Gastrocnemius medialis (tissue), 4 donors: ENCODE data around the gene PSPH. TPM values are rescaled to one million over a fixed set of nuclear protein-coding genes. Genes with fewer than 3 reads are reported as not detected.
"Not testable (repeated sequence)": the region's sequence is repeated elsewhere in the genome, so short reads cannot be mapped to it uniquely, and the experiment has no call there.

Experiments used
- ATAC-seq, 2 donors: fragments of 150-250 bp; one replicate each; pipeline ENCODE4 v1.9.1; 2016
- DNase-seq, 2 donors: peaks; one replicate each; pipeline ENCODE4 v3.0.0-alpha.2; 2019
- H3K27ac ChIP-seq, 4 donors: fragments of 200-600 bp; sonication (generic); 1 replicate in 1 of 4; 2 replicates in 3 of 4; pipeline ENCODE4 v1.5.1; 2016 to 2018; ENCODE audit warnings: mild to moderate bottlenecking in 2 of 4, moderate library complexity in 1 of 4
- H3K27me3 ChIP-seq, 3 donors: fragments of 200-600 bp; sonication (generic) in 2 of 3; 1 replicate in 1 of 3; 2 replicates in 2 of 3; pipeline versions ENCODE4 v1.5.1 to v1.6.0; 2016 to 2019; ENCODE audit warnings: mild to moderate bottlenecking in 1 of 3, moderate library complexity in 1 of 3
- H3K36me3 ChIP-seq, 2 donors: fragments of 200-600 bp; sonication (generic) in 1 of 2; one replicate each; pipeline ENCODE4 v1.5.1; 2017 to 2018
- H3K4me1 ChIP-seq, 2 donors: fragments of 200-600 bp; sonication (generic) in 1 of 2; one replicate each; pipeline ENCODE4 v1.5.1; 2016 to 2017; ENCODE audit warnings: mild to moderate bottlenecking in 2 of 2
- H3K4me3 ChIP-seq, 4 donors: fragments of 200-600 bp; sonication (generic) in 3 of 4; 1 replicate in 1 of 4; 2 replicates in 3 of 4; pipeline ENCODE4 v1.5.1; 2016 to 2019; ENCODE audit warnings: mild to moderate bottlenecking in 2 of 4
- H3K9me3 ChIP-seq, 3 donors: fragments of 200-600 bp; sonication (generic) in 2 of 3; 1 replicate in 1 of 3; 2 replicates in 2 of 3; pipeline ENCODE4 v1.5.1; 2016 to 2019
- CTCF ChIP-seq, 5 experiments: fragments of 450-650 bp in 3 of 5; fragments of 200-600 bp in 2 of 5; sonication (generic) in 2 of 5; IDR thresholded peaks in 4 of 5; conservative IDR thresholded peaks in 1 of 5; 1 replicate in 4 of 5; 2 replicates in 1 of 5; pipeline ENCODE4 v1.5.1; 2016 to 2019; ENCODE audit warnings: antibody characterized with exemption in 5 of 5, mild to moderate bottlenecking in 3 of 5, moderate library complexity in 3 of 5
- POLR2A ChIP-seq, 2 donors: fragments of 450-650 bp; IDR thresholded peaks; one replicate each; pipeline ENCODE4 v1.6.1; 2017; ENCODE audit warnings: antibody characterized with exemption in 2 of 2, mild to moderate bottlenecking in 2 of 2, moderate library complexity in 2 of 2
- in situ Hi-C, 4 donors: fragments of 200-750 bp; cut with MboI; loops; one replicate each; pipeline versions ENCODE4 v1.15.0 to v1.8.0; 2017; ENCODE audit warnings: low sequenced_read_pairs in 4 of 4
- intact Hi-C: fragments of 100-400 bp; cut with DNase I; formaldehyde crosslinking; loops from one replicate; pipeline ENCODE4 v1.15.1; 2023; ENCODE audit warnings: low total_unique reads
- total RNA-seq, 4 donors: library from RNA; depleted of rRNA; stranded (reverse); fragments of >200 nt; gene quantifications; one replicate each; pipeline versions ENCODE4 v1.1.0 to v1.2.3, GENCODE V29; 2016

The PSPH gene
- total RNA-seq: 1 to 10 TPM; 2.1 to 4.7 (median 3.9) TPM

GRCh38 chr7:56051339-56052191 lies at the start of gene PSPH, which contains the start of gene CCT6A:
Gene PSPH, minus strand, starts transcription at chr7:56051444. Its CDS starts 30,232 bp downstream, at chr7:56021212.
Gene CCT6A, plus strand, starts transcription at chr7:56051765. Its CDS starts 84 bp downstream, at chr7:56051849.
- H3K4me1 ChIP-seq: peaks cover 18 to 22% of the 10 kb centered on the region in 2 donors
- no peak for TF ChIP-seq CTCF (IDR thresholded peaks at IDR 0.05 in 4 of 5, conservative IDR thresholded peaks at IDR 0.05 in 1 of 5)
- peak; percentile 88 for TF ChIP-seq POLR2A (IDR thresholded peaks at IDR 0.05)
- intact Hi-C loops: loop anchor here (1.0 to 5.0 kb wide), 5 partner anchors 13 to 164 kb away; partner anchors contain the start of genes CHCHD2, NIPSNAP2, SUMF2 and ZNF713

GRCh38 chr7:56099653-56100052 lies 48.4 kb upstream of the PSPH start:
- TF ChIP-seq POLR2A (IDR thresholded peaks at IDR 0.05) (no peak), CTCF (IDR thresholded peaks at IDR 0.05 in 4 of 5, conservative IDR thresholded peaks at IDR 0.05 in 1 of 5) (no peak)
- H3K27me3 ChIP-seq: no peaks in the 10 kb centered on the region
- no peak overlapping the region for H3K4me3 ChIP-seq
- in situ Hi-C loops (loop anchor here in 1 of 4 donors (25.0 kb wide), 1 partner anchor 462 kb away; no protein-coding TSS in a partner anchor), intact Hi-C loops (loop anchor here (10.0 kb wide), 1 partner anchor 525 kb away; the partner anchor contains the start of gene VOPP1)
- no peak for DNase-seq
- peaks cover 12 to 18% of the 10 kb centered on the region in 2 donors for H3K4me1 ChIP-seq
- ATAC-seq: no peak
- H3K27ac ChIP-seq: no peak overlapping the region
- H3K36me3 ChIP-seq: peaks cover 0 to 51% of the 10 kb centered on the region in 2 donors
- H3K9me3 ChIP-seq: no peaks in the 10 kb centered on the region

More at GRCh38 chr7:56051339-56052191, at the start of gene PSPH, which contains the start of gene CCT6A:
- ATAC-seq (peak; percentile 96 to 97), DNase-seq (peak; percentile 96 to 97)
- H3K9me3 ChIP-seq: no peaks in the 10 kb centered on the region
- peaks cover 0 to 37% of the 10 kb centered on the region in 2 donors for H3K36me3 ChIP-seq
- no peaks in the 10 kb centered on the region for H3K27me3 ChIP-seq
- H3K27ac ChIP-seq: peak within 1 kb of the TSS; percentile 86 to 95 (median 90)
- in situ Hi-C loops: loop anchor here in 1 of 4 donors (25.0 kb wide), 3 partner anchors 89 to 1289 kb away; partner anchors contain the start of genes LANCL2, MRPS17, NIPSNAP2 and SEC61G
- H3K4me3 ChIP-seq: peak within 1 kb of the TSS; percentile 76 to 86 (median 78)

- Histone ChIP-seq H3K4me1 (peaks cover 6 to 10% of the 10 kb centered on the region in 2 donors), H3K27ac (peak overlapping the region in 3 of 4 donors; percentile 56 to 70 (median 66)), H3K36me3 (peaks cover 0 to 42% of the 10 kb centered on the region in 2 donors)
- intact Hi-C loops, DNase-seq, H3K4me3 ChIP-seq, ATAC-seq, H3K9me3 ChIP-seq, H3K27me3 ChIP-seq: not testable (repeated sequence)
- in situ Hi-C loops: loop anchor here in 1 of 4 donors (25.0 kb wide), 1 partner anchor 461 kb away; no protein-coding TSS in a partner anchor
Observed at GRCh38 chr7:56098187-56099008, 47.2 kb upstream of the PSPH start.

- Histone ChIP-seq H3K36me3 (peaks cover 0 to 35% of the 10 kb centered on the region in 2 donors), H3K4me3 (no peak overlapping the region), H3K27me3 (no peaks in the 10 kb centered on the region), H3K4me1 (peaks cover 10 to 15% of the 10 kb centered on the region in 2 donors), H3K9me3 (no peaks in the 10 kb centered on the region), H3K27ac (peak overlapping the region; percentile 7 to 70 (median 61))
- TF ChIP-seq CTCF (IDR thresholded peaks at IDR 0.05 in 4 of 5, conservative IDR thresholded peaks at IDR 0.05 in 1 of 5) (no peak), POLR2A (IDR thresholded peaks at IDR 0.05) (no peak)
- in situ Hi-C loops (loop anchor here in 1 of 4 donors (25.0 kb wide), 1 partner anchor 460 kb away; no protein-coding TSS in a partner anchor), intact Hi-C loops (no loop called here)
- peak in 1 of 2 donors; percentile 73 for DNase-seq
- peak; percentile 63 to 68 for ATAC-seq
Observed at GRCh38 chr7:56097700-56098099, 46.5 kb upstream of the PSPH start.
